Measurements from ENCODE around the gene SLX4IP. TPM values are rescaled to one million over a fixed set of nuclear protein-coding genes. Genes with fewer than 3 reads are reported as not detected.

SLX4IP gene
- total and polyA plus RNA-seq, 2 of the 13 experiments (the other 11 are each of a cell fraction or from before 2014, with no cell fraction given): 3.6 to 7.3 TPM

- TF ChIP-seq NFAT5 (CRISPR knock-in tag; IDR thresholded peaks at IDR 0.05) (no peak), ZNF792 (CRISPR knock-in tag; IDR thresholded peaks at IDR 0.05) (no peak), LCORL (IDR thresholded peaks at IDR 0.05) (no peak), LCORL (CRISPR knock-in tag; IDR thresholded peaks at IDR 0.05) (peak; percentile 62; the same call in 1 of the 2 replicates), HOXA3 (CRISPR knock-in tag; IDR thresholded peaks at IDR 0.05) (peak; percentile 59; the same call in 1 of the 2 replicates), ZEB1 (IDR thresholded peaks at IDR 0.05; ENCODE audit: insufficient replicate concordance, low read depth) (peak; percentile 8), ZNF335 (CRISPR knock-in tag; IDR thresholded peaks at IDR 0.05) (peak; percentile 62; the same call in 1 of the 2 replicates), ZFY (CRISPR knock-in tag; IDR thresholded peaks at IDR 0.05) (no peak), ELF1 (CRISPR knock-in tag; IDR thresholded peaks at IDR 0.05) (0 out of 2 replicates have a peak, but pooled peaks have one; percentile 4), ZMYM3 (CRISPR knock-in tag; IDR thresholded peaks at IDR 0.05) (peak; percentile 1; the same call in 1 of the 2 replicates), MED1 (CRISPR knock-in tag; IDR thresholded peaks at IDR 0.05) (peak; percentile 53), NR2C2 (CRISPR knock-in tag; IDR thresholded peaks at IDR 0.05; ENCODE audit: borderline replicate concordance) (peak; percentile 15; the same call in 1 of the 2 replicates), ZNF263 (CRISPR knock-in tag; IDR thresholded peaks at IDR 0.05) (0 out of 2 replicates have a peak, but pooled peaks have one; percentile 27), ZBTB3 (CRISPR knock-in tag; IDR thresholded peaks at IDR 0.05; ENCODE audit: borderline replicate concordance, low read depth) (0 out of 2 replicates have a peak, but pooled peaks have one; percentile 74), PHF21A (CRISPR knock-in tag; IDR thresholded peaks at IDR 0.05) (peak; percentile 58; the same call in 1 of the 2 replicates), ZNF781 (CRISPR knock-in tag; IDR thresholded peaks at IDR 0.05; ENCODE audit: borderline replicate concordance, not compliant biosample characterization) (peak; percentile 10), ZMYM4 (CRISPR knock-in tag; IDR thresholded peaks at IDR 0.05) (0 out of 2 replicates have a peak, but pooled peaks have one; percentile 12), ETV5 (CRISPR knock-in tag; IDR thresholded peaks at IDR 0.05; ENCODE audit: borderline replicate concordance) (peak; percentile 70; the same call in 1 of the 2 replicates), ZFP62 (CRISPR knock-in tag; IDR thresholded peaks at IDR 0.05) (no peak), SIX1 (CRISPR knock-in tag; IDR thresholded peaks at IDR 0.05; ENCODE audit: borderline replicate concordance) (no peak), ZFP36L2 (CRISPR knock-in tag; IDR thresholded peaks at IDR 0.05) (no peak), ELF4 (CRISPR knock-in tag; IDR thresholded peaks at IDR 0.05; ENCODE audit: borderline replicate concordance) (0 out of 2 replicates have a peak, but pooled peaks have one; percentile 61), SIN3A (IDR thresholded peaks at IDR 0.05; ENCODE audit: borderline replicate concordance, low read depth, low read length) (peak; percentile 75; the same call in 1 of the 2 replicates), ZNF510 (CRISPR knock-in tag; IDR thresholded peaks at IDR 0.05; ENCODE audit: low read depth) (0 out of 2 replicates have a peak, but pooled peaks have one; percentile 50), KLF6 (CRISPR knock-in tag; IDR thresholded peaks at IDR 0.05) (0 out of 2 replicates have a peak, but pooled peaks have one; percentile 24)
Measured at GRCh38 chr20:10670501-10671220, 235.6 kb downstream of the SLX4IP start (continued).
